Right kidney (tissue), 1 donor: ENCODE results near the gene GPR22.

ENCODE experiments used
- DNase-seq: peaks from one replicate; pipeline ENCODE4 v3.0.0-alpha.2; 2016

GPR22 gene

GRCh38 chr7:107479303-107479702, 9.4 kb downstream of the GPR22 start:
- no peak for DNase-seq

GRCh38 chr7:107480932-107481331, 11.1 kb downstream of the GPR22 start:
- DNase-seq = no peak

GRCh38 chr7:107482571-107482970, 12.7 kb downstream of the GPR22 start:
- DNase-seq = no peak

GRCh38 chr7:107486041-107486440, 16.2 kb downstream of the GPR22 start:
- DNase-seq = no peak

- DNase-seq = no peak
Measured at GRCh38 chr7:107492875-107493274, 23.0 kb downstream of the GPR22 start.

DNA sequence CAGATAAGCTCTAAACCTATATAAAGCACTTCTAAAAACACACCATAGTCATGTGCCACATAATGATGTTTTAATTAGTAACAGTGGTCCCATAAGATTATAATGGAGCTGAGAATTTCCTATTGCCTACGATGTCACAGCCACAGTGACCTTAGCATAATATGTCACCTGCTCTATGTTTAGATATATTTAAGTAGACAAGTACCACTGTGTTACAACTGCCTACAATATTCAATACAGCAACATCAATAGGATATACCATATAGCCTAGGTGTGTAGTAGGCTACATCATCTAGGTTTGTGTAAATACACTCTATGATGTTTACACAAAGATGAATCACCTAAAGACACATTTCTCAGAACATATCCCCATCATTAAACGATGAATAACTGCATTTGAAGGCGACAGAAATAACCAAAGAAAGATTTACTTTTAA, 24.5 kb downstream of the GPR22 start:
- DNase-seq = no peak

DNA sequence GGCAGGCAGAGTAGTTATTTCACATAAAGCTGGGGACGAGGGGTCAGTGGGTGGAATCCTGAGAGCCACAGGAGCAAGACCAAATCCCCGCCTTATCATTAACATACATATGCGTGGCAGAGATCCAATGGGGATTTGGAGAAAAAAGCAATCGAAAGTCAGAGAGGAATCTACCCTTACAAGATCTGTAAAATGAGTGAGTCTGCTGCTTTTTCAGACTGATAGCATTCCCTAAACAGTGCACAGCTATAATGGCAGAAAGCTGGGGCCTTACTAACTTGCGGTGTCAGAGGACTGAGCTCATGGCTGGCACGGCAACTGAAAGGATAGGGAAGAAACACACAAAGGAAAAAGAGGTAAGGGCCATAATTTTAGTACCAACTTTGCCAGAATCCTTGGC, 25.0 kb downstream of the GPR22 start:
- no peak for DNase-seq

GRCh38 chr7:107495516-107495915, 25.7 kb downstream of the GPR22 start:
- no peak for DNase-seq

DNA sequence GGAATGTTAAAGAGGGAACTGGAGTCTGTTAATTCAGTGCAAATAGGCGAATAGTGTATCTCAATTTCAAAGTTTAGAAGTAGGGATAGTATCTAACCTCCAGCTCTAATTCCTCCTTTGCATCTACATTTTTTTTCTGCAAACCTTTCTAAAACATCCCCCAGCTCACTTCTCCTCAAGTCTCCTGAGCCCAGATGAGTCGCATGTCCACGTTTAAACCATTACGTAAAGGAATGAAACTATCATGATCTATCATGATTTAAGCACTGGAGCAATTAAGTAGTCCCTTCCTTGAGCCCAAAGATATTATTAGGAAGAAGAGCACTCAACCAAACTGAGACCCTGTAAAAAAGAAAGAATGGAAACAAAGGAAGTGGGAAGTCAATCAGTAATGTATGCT, 29.9 kb downstream of the GPR22 start:
- no peak for DNase-seq

- no peak for DNase-seq
Measured at GRCh38 chr7:107501593-107501992, 31.7 kb downstream of the GPR22 start.

DNA sequence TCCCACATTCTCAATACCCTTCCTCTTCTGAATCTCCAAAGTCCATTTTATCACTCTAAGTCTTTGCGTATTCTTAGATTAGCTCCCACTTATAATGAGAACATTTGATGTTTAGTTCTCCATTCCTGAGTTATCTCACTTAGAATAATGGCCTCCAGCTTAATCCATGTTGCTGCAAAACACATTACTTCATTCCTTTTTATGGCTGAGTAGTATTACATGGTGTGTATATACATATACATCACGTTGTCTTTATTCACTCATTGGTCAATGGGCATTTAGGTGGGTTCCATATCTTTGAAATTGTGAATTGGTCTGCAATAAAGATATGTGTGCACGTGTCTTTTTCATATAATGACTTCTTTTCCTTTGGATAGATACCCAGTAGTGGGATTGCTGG, 32.3 kb downstream of the GPR22 start:
- DNase-seq = no peak

GRCh38 chr7:107502797-107503196, 32.9 kb downstream of the GPR22 start:
- no peak for DNase-seq

DNA sequence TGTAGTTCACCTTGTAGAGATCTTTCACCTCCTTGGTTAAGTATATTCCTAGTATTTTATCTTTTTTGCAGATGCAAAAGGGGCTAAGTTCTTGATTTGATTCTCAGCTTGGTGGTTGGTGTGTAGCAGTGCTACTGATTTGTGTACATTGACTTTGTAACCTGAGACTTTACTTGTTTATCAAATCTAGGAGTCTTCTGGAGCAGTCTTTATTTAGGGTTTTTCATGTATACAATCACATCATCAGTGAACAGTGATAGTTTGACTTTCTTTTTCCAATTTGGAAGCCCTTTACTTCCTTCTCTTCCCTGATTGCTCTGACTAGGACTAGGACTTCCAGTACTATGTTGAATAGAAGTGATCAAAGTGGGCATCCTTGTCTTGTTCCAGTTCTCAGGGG, 33.8 kb downstream of the GPR22 start:
- DNase-seq = no peak

- DNase-seq = no peak
Measured at GRCh38 chr7:107505362-107505761, 35.5 kb downstream of the GPR22 start.

GRCh38 chr7:107505997-107506673, 36.3 kb downstream of the GPR22 start:
- DNase-seq = peak; percentile 2

DNA sequence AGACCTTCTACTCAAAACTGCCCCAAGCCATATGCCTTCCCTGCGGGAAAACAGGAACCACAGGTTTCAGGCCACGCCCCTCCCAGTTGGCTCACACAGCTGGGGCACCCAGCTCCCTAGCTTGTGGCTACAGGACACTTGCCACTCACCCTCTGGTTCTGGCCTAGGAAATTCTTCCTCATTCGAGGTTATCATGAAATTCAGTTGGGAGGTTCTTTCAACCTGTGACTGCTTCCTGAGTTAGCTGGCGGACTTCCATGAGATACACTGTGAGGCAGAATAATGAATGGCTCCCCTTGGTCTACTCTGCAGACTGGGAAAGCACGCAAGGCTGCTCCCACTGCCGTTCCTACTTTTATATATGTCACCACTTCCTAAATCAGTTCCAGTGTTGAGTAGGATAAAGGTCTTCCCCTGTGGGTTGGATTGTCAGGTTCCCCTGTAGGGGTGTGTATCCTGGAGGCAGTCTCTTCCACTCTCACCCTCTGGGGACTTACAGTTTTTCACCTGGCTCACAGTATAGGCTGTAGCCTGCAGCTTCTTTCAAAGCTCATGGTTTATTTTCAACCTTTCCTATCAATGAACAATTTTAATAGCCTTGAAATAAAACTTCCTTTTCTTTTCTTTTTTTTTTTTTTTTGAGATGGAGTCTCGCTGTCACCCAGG, 37.0 kb downstream of the GPR22 start:
- DNase-seq = peak; percentile 9
